ENCODE results near the gene ITPR3. TPM values are rescaled to one million over a fixed set of nuclear protein-coding genes. Genes with fewer than 3 reads are reported as not detected.

ITPR3 gene
- total RNA-seq, 1 donor from 2014 or later, result 6.4 TPM

DNA sequence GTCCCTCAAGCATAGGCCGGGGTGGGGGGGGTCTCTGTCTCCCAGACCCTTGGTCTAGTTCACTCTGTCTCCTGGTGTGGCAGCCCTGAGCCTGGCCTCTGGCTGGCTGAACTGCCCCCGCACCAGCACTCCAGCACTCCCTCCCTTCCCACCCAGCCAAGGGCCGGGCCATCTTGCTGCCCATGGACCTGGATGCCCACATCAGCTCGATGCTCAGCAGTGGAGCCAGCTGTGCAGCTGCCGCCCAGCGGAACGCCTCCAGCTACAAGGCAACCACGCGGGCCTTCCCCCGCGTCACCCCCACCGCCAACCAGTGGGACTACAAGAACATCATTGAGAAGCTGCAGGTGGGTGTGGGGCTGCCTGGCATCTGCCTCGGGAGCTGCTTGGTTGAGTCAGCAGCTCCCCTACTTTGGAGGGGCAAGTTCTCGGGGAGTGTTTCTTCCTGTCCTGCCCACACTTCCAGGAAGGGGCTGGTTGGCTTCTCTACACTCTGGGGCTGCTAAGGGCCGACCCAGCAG lies 62.0 kb downstream of the ITPR3 start:
- no peak overlapping the region for H3K27ac Mint-ChIP-seq
- TF ChIP-seq, protein P1, sequence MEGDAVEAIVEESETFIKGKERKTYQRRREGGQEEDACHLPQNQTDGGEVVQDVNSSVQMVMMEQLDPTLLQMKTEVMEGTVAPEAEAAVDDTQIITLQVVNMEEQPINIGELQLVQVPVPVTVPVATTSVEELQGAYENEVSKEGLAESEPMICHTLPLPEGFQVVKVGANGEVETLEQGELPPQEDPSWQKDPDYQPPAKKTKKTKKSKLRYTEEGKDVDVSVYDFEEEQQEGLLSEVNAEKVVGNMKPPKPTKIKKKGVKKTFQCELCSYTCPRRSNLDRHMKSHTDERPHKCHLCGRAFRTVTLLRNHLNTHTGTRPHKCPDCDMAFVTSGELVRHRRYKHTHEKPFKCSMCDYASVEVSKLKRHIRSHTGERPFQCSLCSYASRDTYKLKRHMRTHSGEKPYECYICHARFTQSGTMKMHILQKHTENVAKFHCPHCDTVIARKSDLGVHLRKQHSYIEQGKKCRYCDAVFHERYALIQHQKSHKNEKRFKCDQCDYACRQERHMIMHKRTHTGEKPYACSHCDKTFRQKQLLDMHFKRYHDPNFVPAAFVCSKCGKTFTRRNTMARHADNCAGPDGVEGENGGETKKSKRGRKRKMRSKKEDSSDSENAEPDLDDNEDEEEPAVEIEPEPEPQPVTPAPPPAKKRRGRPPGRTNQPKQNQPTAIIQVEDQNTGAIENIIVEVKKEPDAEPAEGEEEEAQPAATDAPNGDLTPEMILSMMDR (IDR thresholded peaks at IDR 0.05; ENCODE audit: unreplicated experiment), result no peak
- no peak overlapping the region for H3K4me3 Mint-ChIP-seq
- H3K4me1 Mint-ChIP-seq, result no peaks in the 10 kb centered on the region
- DNase-seq (ENCODE audit: low spot score in 2 of 2, unreplicated experiment in 2 of 2), result no peak
- no peaks in the 10 kb centered on the region for H3K27me3 Mint-ChIP-seq (ENCODE audit: low read depth)
- no peaks in the 10 kb centered on the region for H3K36me3 Mint-ChIP-seq
- H3K9me3 Mint-ChIP-seq, result no peaks in the 10 kb centered on the region

DNA sequence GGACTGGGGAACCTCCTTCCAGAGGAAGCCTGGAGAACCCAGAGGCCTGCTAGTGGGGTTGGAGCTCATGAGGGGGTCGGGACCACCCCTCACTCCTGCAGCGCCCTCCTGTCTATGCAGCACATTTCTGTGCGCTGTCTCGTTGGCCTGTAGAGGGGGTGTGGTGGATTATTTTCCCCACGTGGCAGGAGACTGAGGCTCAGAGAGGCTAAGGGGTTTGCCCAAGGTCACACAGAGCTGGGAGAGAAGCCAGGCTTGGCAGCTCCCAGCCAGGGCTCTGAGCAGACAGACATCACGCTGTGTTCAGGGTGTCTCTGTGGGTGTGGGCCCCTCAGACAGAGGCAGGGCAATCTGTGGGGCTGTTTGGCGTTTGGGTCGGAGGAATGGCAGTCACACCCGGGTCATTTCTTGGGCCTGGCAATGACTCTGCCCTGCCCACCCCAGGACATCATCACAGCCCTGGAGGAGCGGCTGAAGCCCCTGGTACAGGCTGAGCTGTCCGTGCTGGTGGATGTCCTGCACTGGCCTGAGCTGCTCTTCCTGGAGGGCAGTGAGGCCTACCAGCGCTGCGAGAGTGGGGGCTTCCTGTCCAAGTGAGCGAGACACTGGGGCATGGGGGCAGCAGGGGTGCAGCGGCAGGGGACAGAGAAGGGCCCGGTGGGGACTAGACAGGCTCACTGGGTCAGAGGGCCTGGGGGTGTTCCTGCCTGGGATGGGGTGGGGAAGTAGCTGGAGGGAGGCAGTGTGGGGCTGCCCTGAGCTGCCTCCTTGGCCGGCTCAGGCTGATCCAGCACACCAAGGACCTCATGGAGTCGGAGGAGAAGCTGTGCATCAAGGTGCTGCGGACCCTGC lies 62.7 kb downstream of the ITPR3 start:
- no peak for DNase-seq (ENCODE audit: low spot score in 2 of 2, unreplicated experiment in 2 of 2)
- Mint-ChIP-seq H3K4me1 (no peaks in the 10 kb centered on the region), H3K36me3 (no peaks in the 10 kb centered on the region), H3K4me3 (no peak overlapping the region), H3K27ac (no peak overlapping the region), H3K27me3 (ENCODE audit: low read depth) (no peaks in the 10 kb centered on the region), H3K9me3 (no peaks in the 10 kb centered on the region)
- TF ChIP-seq, protein P1 (IDR thresholded peaks at IDR 0.05; ENCODE audit: unreplicated experiment), result no peak

DNA sequence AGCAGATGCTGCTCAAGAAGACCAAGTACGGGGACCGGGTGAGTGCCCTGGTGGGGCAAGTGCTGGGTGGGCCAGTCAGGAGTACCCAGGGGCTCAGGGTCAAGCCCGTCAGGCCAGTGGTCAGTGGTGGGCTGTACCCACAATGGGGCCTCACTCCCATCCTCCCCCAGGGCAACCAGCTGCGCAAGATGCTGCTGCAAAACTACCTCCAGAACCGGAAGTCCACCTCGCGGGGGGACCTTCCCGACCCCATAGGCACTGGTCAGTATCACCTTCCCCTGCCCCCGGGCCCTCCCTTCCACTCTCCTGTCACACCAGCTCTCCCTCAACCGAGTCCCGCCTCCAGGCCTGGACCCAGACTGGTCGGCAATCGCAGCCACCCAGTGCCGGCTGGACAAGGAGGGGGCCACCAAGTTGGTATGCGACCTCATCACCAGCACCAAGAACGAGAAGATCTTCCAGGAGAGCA lies 63.3 kb downstream of the ITPR3 start:
- no peak for DNase-seq (ENCODE audit: low spot score in 2 of 2, unreplicated experiment in 2 of 2)
- no peaks in the 10 kb centered on the region for H3K4me1 Mint-ChIP-seq
- no peak overlapping the region for H3K4me3 Mint-ChIP-seq
- H3K27ac Mint-ChIP-seq, result no peak overlapping the region
- TF ChIP-seq, protein P1 (IDR thresholded peaks at IDR 0.05; ENCODE audit: unreplicated experiment), result no peak
- H3K9me3 Mint-ChIP-seq, result no peaks in the 10 kb centered on the region
- H3K36me3 Mint-ChIP-seq, result no peaks in the 10 kb centered on the region
- H3K27me3 Mint-ChIP-seq (ENCODE audit: low read depth), result no peaks in the 10 kb centered on the region

DNA sequence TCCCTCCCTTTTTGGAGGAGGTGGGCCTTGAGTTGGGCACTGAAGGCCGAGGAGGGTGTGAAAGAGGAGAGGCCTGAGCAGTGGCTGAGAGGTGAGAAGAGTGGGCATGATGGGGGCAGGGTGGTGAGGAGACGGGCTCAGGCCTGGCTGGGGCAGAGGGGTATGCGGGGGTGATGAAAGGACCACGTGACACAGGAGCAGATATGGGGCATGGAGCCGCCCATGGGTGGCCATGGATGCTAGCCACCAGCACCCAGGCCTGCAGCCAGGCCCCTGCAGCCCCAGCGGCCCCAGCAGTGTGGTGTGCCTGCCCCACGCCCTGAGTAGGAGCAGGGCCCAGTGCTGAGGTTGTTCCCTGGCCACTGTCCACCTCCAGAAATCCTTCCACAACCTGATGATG lies 63.9 kb downstream of the ITPR3 start:
- H3K27me3 Mint-ChIP-seq (ENCODE audit: low read depth), result no peaks in the 10 kb centered on the region
- H3K27ac Mint-ChIP-seq, result no peak overlapping the region
- H3K4me3 Mint-ChIP-seq, result no peak overlapping the region
- no peak for DNase-seq (ENCODE audit: low spot score in 2 of 2, unreplicated experiment in 2 of 2)
- no peaks in the 10 kb centered on the region for H3K9me3 Mint-ChIP-seq
- H3K36me3 Mint-ChIP-seq, result no peaks in the 10 kb centered on the region
- no peaks in the 10 kb centered on the region for H3K4me1 Mint-ChIP-seq
- TF ChIP-seq, protein P1 (IDR thresholded peaks at IDR 0.05; ENCODE audit: unreplicated experiment), result no peak

DNA sequence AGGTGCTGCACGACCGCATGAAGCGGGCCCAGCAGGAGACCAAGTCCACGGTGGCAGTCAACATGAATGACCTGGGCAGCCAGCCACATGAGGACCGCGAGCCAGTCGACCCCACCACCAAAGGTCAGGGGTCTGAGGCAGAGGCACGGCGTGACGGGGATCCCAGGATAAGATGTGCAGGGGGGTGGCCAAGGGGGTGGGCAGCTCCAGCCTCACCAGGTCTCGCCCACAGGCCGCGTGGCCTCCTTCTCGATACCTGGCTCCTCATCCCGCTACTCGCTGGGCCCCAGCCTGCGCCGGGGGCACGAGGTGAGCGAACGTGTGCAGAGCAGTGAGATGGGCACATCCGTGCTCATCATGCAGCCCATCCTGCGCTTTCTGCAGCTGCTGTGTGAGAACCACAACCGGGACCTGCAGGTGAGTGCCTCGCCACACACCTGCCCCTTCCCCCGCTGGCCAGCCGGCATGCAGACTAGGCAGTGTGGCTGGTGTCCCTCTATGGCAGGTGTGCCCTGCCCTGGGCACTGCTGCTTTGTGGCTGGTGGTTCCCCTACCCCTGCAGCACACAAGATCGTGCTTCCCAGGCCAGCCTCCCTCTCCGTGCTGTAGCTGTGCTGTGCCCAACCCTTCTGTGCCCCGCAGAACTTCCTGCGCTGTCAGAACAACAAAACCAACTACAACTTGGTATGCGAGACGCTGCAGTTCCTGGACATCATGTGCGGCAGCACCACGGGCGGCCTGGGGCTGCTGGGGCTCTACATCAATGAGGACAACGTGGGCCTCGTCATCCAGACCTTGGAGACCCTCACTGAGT lies 64.5 kb downstream of the ITPR3 start:
- Mint-ChIP-seq H3K9me3 (no peaks in the 10 kb centered on the region), H3K36me3 (no peaks in the 10 kb centered on the region), H3K27me3 (ENCODE audit: low read depth) (no peaks in the 10 kb centered on the region), H3K4me1 (no peaks in the 10 kb centered on the region), H3K4me3 (no peak overlapping the region), H3K27ac (no peak overlapping the region)
- TF ChIP-seq, protein P1 (IDR thresholded peaks at IDR 0.05; ENCODE audit: unreplicated experiment), result no peak
- no peak for DNase-seq (ENCODE audit: low spot score in 2 of 2, unreplicated experiment in 2 of 2)
